Lower leg skin (tissue), 4 donors: Measurements from ENCODE around the gene LYSET. TPM values are rescaled to one million over a fixed set of nuclear protein-coding genes. Genes with fewer than 3 reads are reported as not detected.
"Not testable (repeated sequence)": the region's sequence is repeated elsewhere in the genome, so short reads cannot be mapped to it uniquely, and the experiment has no call there.

ENCODE experiments used
- DNase-seq, 2 donors: peaks; one replicate each; pipeline ENCODE4 v3.0.0-alpha.2; 2019; ENCODE audit warnings: low spot score in 2 of 2
- H3K4me3 ChIP-seq: fragments of 200-600 bp; sonication (generic); 2 replicates; pipeline ENCODE4 v1.5.1; 2017; ENCODE audit warnings: mild to moderate bottlenecking, low read depth; ENCODE audit not compliant: poor library complexity, severe bottlenecking
- CTCF ChIP-seq, 3 donors: fragments of 450-650 bp; IDR thresholded peaks; one replicate each; pipeline ENCODE4 v1.5.1; 2016; ENCODE audit warnings: antibody characterized with exemption in 3 of 3, mild to moderate bottlenecking in 3 of 3, moderate library complexity in 2 of 3
- POLR2A ChIP-seq, 2 donors: fragments of 450-650 bp; IDR thresholded peaks; one replicate each; pipeline ENCODE4 v1.6.1; 2016 to 2017; ENCODE audit warnings: antibody characterized with exemption in 2 of 2, mild to moderate bottlenecking in 1 of 2, moderate library complexity in 1 of 2
- WGBS, 2 donors: methylation state at CpG; one replicate each; pipeline ENCODE4 v1.1.5; 2018; 5-methylcytosine and 5-hydroxymethylcytosine counted together
- intact Hi-C: fragments of 100-400 bp; cut with DNase I; formaldehyde crosslinking; loops from one replicate; pipeline ENCODE4 v1.15.0; 2023; ENCODE audit warnings: low total_unique reads
- total RNA-seq, 4 donors: library from RNA; depleted of rRNA; stranded (reverse); fragments of >200 nt; gene quantifications; one replicate each; pipeline ENCODE4 v1.1.0, GENCODE V29; 2016

The LYSET gene
- total RNA-seq, 4 donors from 2014 or later: 3.1 to 9.1 (median 4.4) TPM

- intact Hi-C loops: no loop called here
- no peak for TF ChIP-seq POLR2A (IDR thresholded peaks at IDR 0.05)
- TF ChIP-seq CTCF (IDR thresholded peaks at IDR 0.05): no peak
- WGBS, 2 donors: 77 to 80% methylated on average over 2 of the region's 2 CpGs
- H3K4me3 ChIP-seq: no peak overlapping the region
- no peak for DNase-seq
Observed at GRCh38 chr14:93155667-93156066, 29.4 kb upstream of the LYSET start.

- no peak for DNase-seq
- no peak for TF ChIP-seq CTCF (IDR thresholded peaks at IDR 0.05)
- no peak for TF ChIP-seq POLR2A (IDR thresholded peaks at IDR 0.05)
- no peak overlapping the region for H3K4me3 ChIP-seq
- intact Hi-C loops: no loop called here
- whole genome bisulfite sequencing, 2 donors: 61 to 77% methylated on average over 8 of the region's 8 CpGs
Observed at GRCh38 chr14:93156693-93157369, 28.3 kb upstream of the LYSET start.

GRCh38 chr14:93158349-93158748 is 26.8 kb upstream of the LYSET start:
- DNase-seq, intact Hi-C loops, H3K4me3 ChIP-seq: not testable (repeated sequence)
- 91 to 94% methylated on average over 7 of the region's 7 CpGs for WGBS, 2 donors

DNA sequence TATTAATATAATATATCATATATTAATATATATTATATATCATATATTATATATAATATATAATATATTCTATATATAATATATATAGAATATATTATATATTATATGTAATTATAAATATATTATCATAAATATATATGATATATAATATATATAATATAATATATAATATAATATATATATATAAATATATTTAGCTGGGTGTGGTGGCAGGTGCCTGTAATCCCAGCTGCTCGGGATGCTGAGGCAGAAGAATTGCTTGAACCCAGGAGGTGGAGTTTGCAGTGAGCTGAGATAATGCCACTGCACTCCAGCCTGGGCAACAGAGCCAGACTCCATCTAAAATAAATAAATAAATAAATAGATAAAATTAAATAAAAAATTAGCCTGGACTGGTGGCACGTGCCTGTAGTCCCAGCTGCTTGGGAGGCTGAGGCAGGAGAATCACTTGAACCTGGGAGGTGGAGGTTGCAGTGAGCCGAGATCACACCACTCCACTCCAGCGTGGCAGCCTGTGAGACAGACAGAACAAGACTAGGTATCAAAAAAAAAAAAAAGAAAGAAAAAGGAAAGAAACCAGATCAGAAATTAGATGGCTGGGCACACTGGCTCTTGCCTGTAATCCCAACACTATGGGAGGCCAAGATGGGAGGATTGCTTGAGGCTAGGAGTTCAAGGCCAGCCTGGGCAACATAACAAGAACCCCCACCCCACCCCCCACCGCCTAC is 25.3 kb upstream of the LYSET start:
- intact Hi-C loops, DNase-seq, H3K4me3 ChIP-seq: not testable (repeated sequence)
- WGBS, 2 donors: 59 to 65% methylated on average over 5 of the region's 5 CpGs

GRCh38 chr14:93160353-93160801 is 24.7 kb upstream of the LYSET start:
- TF ChIP-seq POLR2A (IDR thresholded peaks at IDR 0.05) (no peak), CTCF (IDR thresholded peaks at IDR 0.05) (no peak)
- 38 to 40% methylated on average over 4 of the region's 4 CpGs for WGBS, 2 donors
- DNase-seq: no peak
- no peak overlapping the region for H3K4me3 ChIP-seq
- intact Hi-C loops: no loop called here

DNA sequence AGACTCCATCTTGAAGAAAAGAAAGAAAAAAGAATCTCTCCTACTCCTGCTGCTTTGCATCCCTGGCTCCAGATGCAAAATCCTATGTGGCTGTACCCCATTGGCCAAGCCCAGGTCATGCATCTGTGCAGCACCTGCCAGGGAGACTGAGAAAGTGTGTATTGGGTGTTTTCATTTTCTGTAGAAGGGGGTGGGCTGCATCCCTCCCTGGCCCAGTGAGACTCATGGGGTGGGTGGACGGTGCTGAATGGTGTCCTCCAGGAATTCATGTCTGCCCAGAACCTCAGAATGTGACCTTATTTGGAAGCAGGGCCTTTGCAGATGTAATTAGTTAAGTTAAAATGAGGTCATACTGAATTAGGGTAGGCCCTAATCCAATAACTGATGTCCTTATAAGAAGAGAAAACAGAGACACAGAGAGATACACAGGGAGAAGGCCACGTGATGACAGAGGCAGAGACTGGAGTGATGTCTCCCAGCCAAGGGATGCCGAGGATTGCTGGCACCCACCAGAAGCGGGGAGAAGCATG is 23.6 kb upstream of the LYSET start:
- TF ChIP-seq POLR2A (IDR thresholded peaks at IDR 0.05): no peak
- TF ChIP-seq CTCF (IDR thresholded peaks at IDR 0.05): no peak
- WGBS, 2 donors: 59 to 64% methylated on average over 4 of the region's 4 CpGs
- intact Hi-C loops: no loop called here
- no peak overlapping the region for H3K4me3 ChIP-seq
- DNase-seq: no peak
